Endothelial cell of umbilical vein (primary cell): ENCODE results near the gene NCK2. TPM values are rescaled to one million over a fixed set of nuclear protein-coding genes. Genes with fewer than 3 reads are reported as not detected.

Source experiments
- BruUV-seq: library from RNA; stranded (reverse); fragments of 400-500 nt; replicated peaks from 2 replicates; lab custom pipeline; 2021; lab: Mats Ljungman, UMichigan
- CTCF ChIA-PET: fragments of 300-600, 350-600 bp; sonication (Branson Sonifier 250); formaldehyde crosslinking; loops from one replicate; lab custom pipeline; 2021; ENCODE audit warnings: antibody characterized with exemption, inconsistent platforms; lab: Charles Lee
- POLR2A ChIA-PET: fragments of 300-600, 350-600 bp; sonication (Branson Sonifier 250); formaldehyde crosslinking; loops from one replicate; lab custom pipeline; 2021; ENCODE audit warnings: antibody characterized with exemption, inconsistent platforms; lab: Charles Lee
- DNase-seq: peaks from one replicate; pipeline ENCODE4 v3.0.0-alpha.2; 2011; ENCODE audit warnings: low read depth, low spot score
- FAIRE-seq: peaks from 2 replicates; lab custom pipeline; 2011; peaks lifted over from hg19 to GRCh38; lab: Jason Lieb, UNC
- H2AFZ ChIP-seq: 2 replicates; pipeline ENCODE4 v1.6.0; 2012; ENCODE audit warnings: low read depth, low read length, control low read depth, inconsistent platforms
- H3K27ac ChIP-seq: 2 replicates; pipeline ENCODE4 v1.5.1; 2011; ENCODE audit warnings: low read depth, mild to moderate bottlenecking, control low read depth, low read length, moderate library complexity; ENCODE audit not compliant: insufficient read depth
- H3K27me3 ChIP-seq, 2 experiments: 2 replicates each; pipeline versions ENCODE4 v1.6.0 to v1.6.1; 2011; ENCODE audit warnings: low read length in 2 of 2, mixed read lengths in 1 of 2; ENCODE audit not compliant: control insufficient read depth in 2 of 2, insufficient read depth in 2 of 2
- H3K36me3 ChIP-seq, 2 experiments: 2 replicates in 1 of 2; 3 replicates in 1 of 2; pipeline ENCODE4 v1.5.1; 2011; ENCODE audit warnings: low read length in 2 of 2, mild to moderate bottlenecking in 1 of 2, moderate library complexity in 1 of 2; ENCODE audit not compliant: control insufficient read depth in 2 of 2, insufficient read depth in 2 of 2; ENCODE audit errors: extremely low read depth in 1 of 2
- H3K4me1 ChIP-seq: 3 replicates; pipeline ENCODE4 v1.5.1; 2011; ENCODE audit warnings: mild to moderate bottlenecking, low read length; ENCODE audit not compliant: control insufficient read depth, insufficient read depth; ENCODE audit errors: extremely low read depth
- H3K4me2 ChIP-seq: 2 replicates; pipeline ENCODE4 v1.6.1; 2011; ENCODE audit warnings: low read length, control low read depth, mixed read lengths; ENCODE audit not compliant: insufficient read depth
- H3K4me3 ChIP-seq, 3 experiments: fragments of 200-600 bp in 1 of 3; sonication (generic), shearing (Covaris generic) in 1 of 3; replicated peaks in 1 of 3; 2 replicates each; pipeline ENCODE4 v1.5.1; 2011 to 2016; ENCODE audit warnings: control low read depth in 3 of 3, low read length in 3 of 3, mild to moderate bottlenecking in 2 of 3, inconsistent platforms in 1 of 3, low read depth in 1 of 3, moderate library complexity in 1 of 3; ENCODE audit not compliant: insufficient read depth in 1 of 3
- H3K79me2 ChIP-seq: 2 replicates; pipeline ENCODE4 v1.6.0; 2012; ENCODE audit warnings: low read length, inconsistent platforms; ENCODE audit not compliant: control insufficient read depth, insufficient read depth
- H3K9ac ChIP-seq: replicated peaks from 2 replicates; pipeline ENCODE3; 2011; ENCODE audit warnings: low read length, control low read depth; ENCODE audit not compliant: insufficient read depth; ENCODE audit errors: extremely low read depth
- H3K9me1 ChIP-seq: replicated peaks from 3 replicates; pipeline ENCODE4 v1.6.0; 2011; ENCODE audit warnings: mild to moderate bottlenecking, low read length; ENCODE audit not compliant: control insufficient read depth, insufficient read depth; ENCODE audit errors: extremely low read depth
- H3K9me3 ChIP-seq: replicated peaks from 2 replicates; pipeline ENCODE4 v1.5.1; 2012; ENCODE audit warnings: low read length, inconsistent platforms; ENCODE audit not compliant: control insufficient read depth, insufficient read depth
- H4K20me1 ChIP-seq: replicated peaks from 2 replicates; pipeline ENCODE3; 2011; ENCODE audit warnings: mild to moderate bottlenecking, low read length; ENCODE audit not compliant: control insufficient read depth, insufficient read depth; ENCODE audit errors: extremely low read depth
- CTCF ChIP-seq, 2 donors: IDR thresholded peaks; 1 replicate in 1 of 2; 2 replicates in 1 of 2; pipeline ENCODE4 v1.5.1; 2011; ENCODE audit warnings: low read length in 2 of 2, mild to moderate bottlenecking in 2 of 2, moderate library complexity in 2 of 2, control low read depth in 1 of 2, inconsistent platforms in 1 of 2, low read depth in 1 of 2; ENCODE audit not compliant: insufficient read depth in 1 of 2; ENCODE audit errors: extremely low read depth in 1 of 2
- EZH2 ChIP-seq: IDR thresholded peaks from 2 replicates; pipeline ENCODE4 v1.6.1; 2012; ENCODE audit warnings: borderline replicate concordance, low read depth, mild to moderate bottlenecking, moderate library complexity, low read length, inconsistent platforms; ENCODE audit not compliant: severe bottlenecking
- FOS ChIP-seq: IDR thresholded peaks from 2 replicates; pipeline ENCODE4 v1.6.1; 2011; ENCODE audit warnings: mild to moderate bottlenecking, low read length, moderate library complexity, borderline replicate concordance; ENCODE audit not compliant: insufficient read depth
- GATA2 ChIP-seq: IDR thresholded peaks from 2 replicates; pipeline ENCODE4 v1.7.0; 2011; ENCODE audit warnings: low read depth, mild to moderate bottlenecking, moderate library complexity, mixed read lengths, low read length; ENCODE audit not compliant: insufficient read length, insufficient read depth
- JUN ChIP-seq: IDR thresholded peaks from 2 replicates; pipeline ENCODE4 v1.6.1; 2011; ENCODE audit warnings: borderline replicate concordance, low read depth; ENCODE audit not compliant: insufficient read length, insufficient read depth
- MYC ChIP-seq: IDR thresholded peaks from one replicate; pipeline ENCODE4 v1.6.1; 2011; ENCODE audit warnings: mild to moderate bottlenecking, low read depth, low read length
- POLR2A ChIP-seq: IDR thresholded peaks from 2 replicates; pipeline ENCODE4 v1.6.1; 2012; ENCODE audit warnings: low read depth, mild to moderate bottlenecking, control low read depth, low read length
- dilution Hi-C: fragments of 300-500 bp; cut with MboI; formaldehyde crosslinking; loops from one replicate; pipeline ENCODE4 v1.15.0; 2019; ENCODE audit warnings: low sequenced_read_pairs; ENCODE audit not compliant: extremely low pct_ligation_motif_present
- intact Hi-C: fragments of 100-400 bp; cut with micrococcal nuclease; formaldehyde crosslinking; loops from one replicate; pipeline ENCODE4 v1.10.0; 2022
- polyA plus RNA-seq, 4 experiments: library from polyadenylated mRNA; depleted of rRNA in 3 of 4; stranded (reverse) in 3 of 4; unstranded in 1 of 4; fragments of >200 nt; gene quantifications; 2 replicates each; pipeline versions ENCODE4 v1.2.1 to v1.2.3, GENCODE V29; 2011 to 2012; ENCODE audit warnings: missing spikeins in 1 of 4
- total RNA-seq: library from RNA; stranded (reverse); gene quantifications from 2 replicates; pipeline ENCODE4 v1.2.3, GENCODE V29; 2021

NCK2 gene
- total and polyA plus RNA-seq, 2 donors (not counting 3 experiments of a cell fraction or from before 2014, with no cell fraction given), result 23.8 to 39.1 TPM

- no peak overlapping the region for H3K27ac ChIP-seq
- POLR2A ChIA-PET, result no interaction called here
- no peak for TF ChIP-seq POLR2A
- no peak for TF ChIP-seq JUN
- no peak for TF ChIP-seq GATA2
- no peak overlapping the region for H2AFZ ChIP-seq
- H3K9me3 ChIP-seq, result no peaks in the 10 kb centered on the region
- H3K79me2 ChIP-seq, result peaks cover 1% of the 10 kb centered on the region
- no peak overlapping the region for H3K9ac ChIP-seq
- H3K9me1 ChIP-seq, result no peaks in the 10 kb centered on the region
- DNase-seq (no peak), FAIRE-seq (no peak)
- no peaks in the 10 kb centered on the region for H3K27me3 ChIP-seq
- H3K36me3 ChIP-seq, result no peaks in the 10 kb centered on the region
- no peaks in the 10 kb centered on the region for H4K20me1 ChIP-seq
- intact Hi-C loops, result no loop called here
- no peaks in the 10 kb centered on the region for H3K4me1 ChIP-seq
- no peak overlapping the region for H3K4me3 ChIP-seq
- dilution Hi-C loops, result no loop called here
- no TSS peak for BruUV-seq
- no peak overlapping the region for H3K4me2 ChIP-seq
- CTCF ChIA-PET, result no interaction called here
Measured at GRCh38 chr2:105867587-105867986, 122.9 kb downstream of the NCK2 start.

- CTCF ChIA-PET, result no interaction called here
Measured at GRCh38 chr2:105868060-105868459, 123.3 kb downstream of the NCK2 start.

More at GRCh38 chr2:105868060-105868459, 123.3 kb downstream of the NCK2 start:
- H3K9ac ChIP-seq, result no peak overlapping the region
- BruUV-seq, result no TSS peak
- intact Hi-C loops, result no loop called here
- dilution Hi-C loops, result no loop called here
- no peak overlapping the region for H2AFZ ChIP-seq
- no peaks in the 10 kb centered on the region for H3K27me3 ChIP-seq
- no peak for TF ChIP-seq FOS
- TF ChIP-seq EZH2, result no peak
- no peak for TF ChIP-seq MYC
- TF ChIP-seq POLR2A, result no peak
- TF ChIP-seq CTCF (IDR thresholded peaks at IDR 0.05; ENCODE audit: extremely low read depth in 1 of 2, insufficient read depth in 1 of 2, low read depth in 1 of 2, low read length in 2 of 2), result no peak
- H3K79me2 ChIP-seq, result peaks cover 1% of the 10 kb centered on the region
- no peaks in the 10 kb centered on the region for H3K36me3 ChIP-seq
- no peak overlapping the region for H3K4me3 ChIP-seq
- DNase-seq, result no peak
- H3K9me3 ChIP-seq, result no peaks in the 10 kb centered on the region
- no peaks in the 10 kb centered on the region for H3K4me1 ChIP-seq
- H3K9me1 ChIP-seq, result no peaks in the 10 kb centered on the region
- H4K20me1 ChIP-seq, result no peaks in the 10 kb centered on the region
- POLR2A ChIA-PET, result no interaction called here
- no peak overlapping the region for H3K27ac ChIP-seq
- no peak for FAIRE-seq
- H3K4me2 ChIP-seq, result no peak overlapping the region
